Measurements from ENCODE around the gene NAALADL2.
"Not testable (repeated sequence)": the region's sequence is repeated elsewhere in the genome, so short reads cannot be mapped to it uniquely, and the experiment has no call there.

NAALADL2 gene

GRCh38 chr3:175453361-175453760 lies 594.2 kb downstream of the NAALADL2 start:
- DNase-seq = no peak

GRCh38 chr3:175456466-175456865 lies 597.3 kb downstream of the NAALADL2 start:
- no peak for DNase-seq

GRCh38 chr3:175457301-175457700 lies 598.2 kb downstream of the NAALADL2 start:
- no peak for DNase-seq

GRCh38 chr3:175460849-175461399 lies 601.8 kb downstream of the NAALADL2 start:
- DNase-seq = not testable (repeated sequence)

- DNase-seq = no peak
These were observed 605.2 kb downstream of the NAALADL2 start for GRCh38 chr3:175464362-175464761.

- no peak for DNase-seq
These were observed 610.0 kb downstream of the NAALADL2 start for GRCh38 chr3:175469124-175469523.

GRCh38 chr3:175475765-175476164 lies 616.6 kb downstream of the NAALADL2 start:
- DNase-seq = no peak

- no peak for DNase-seq
These were observed 617.4 kb downstream of the NAALADL2 start for GRCh38 chr3:175476489-175476888.

- no peak for DNase-seq
These were observed 618.6 kb downstream of the NAALADL2 start for GRCh38 chr3:175477651-175478224.

GRCh38 chr3:175478301-175478700 lies 619.2 kb downstream of the NAALADL2 start:
- DNase-seq = no peak

GRCh38 chr3:175479175-175479574 lies 620.0 kb downstream of the NAALADL2 start:
- no peak for DNase-seq

- DNase-seq = no peak
These were observed 620.7 kb downstream of the NAALADL2 start for GRCh38 chr3:175479800-175480199.

GRCh38 chr3:175484666-175485065 lies 625.5 kb downstream of the NAALADL2 start:
- DNase-seq = no peak

GRCh38 chr3:175485436-175485835 lies 626.3 kb downstream of the NAALADL2 start:
- DNase-seq = no peak

GRCh38 chr3:175486255-175486654 lies 627.1 kb downstream of the NAALADL2 start:
- no peak for DNase-seq

- DNase-seq = no peak
These were observed 630.3 kb downstream of the NAALADL2 start for GRCh38 chr3:175489406-175489805.

GRCh38 chr3:175493301-175493700 lies 634.2 kb downstream of the NAALADL2 start:
- DNase-seq = no peak

- DNase-seq = no peak
These were observed 636.2 kb downstream of the NAALADL2 start for GRCh38 chr3:175495331-175495730.

GRCh38 chr3:175502155-175502554 lies 643.0 kb downstream of the NAALADL2 start:
- DNase-seq = no peak

GRCh38 chr3:175511219-175511785 lies 652.2 kb downstream of the NAALADL2 start:
- DNase-seq = no peak

- DNase-seq = no peak
These were observed 653.6 kb downstream of the NAALADL2 start for GRCh38 chr3:175512700-175513099.

- no peak for DNase-seq
These were observed 659.3 kb downstream of the NAALADL2 start for GRCh38 chr3:175518459-175518858.

GRCh38 chr3:175521406-175521805 lies 662.3 kb downstream of the NAALADL2 start:
- DNase-seq = no peak

- DNase-seq = no peak
These were observed 667.1 kb downstream of the NAALADL2 start for GRCh38 chr3:175526191-175526590.

Measured in NCI-H1694 treated with DMSO at 0.1 percent for 48 hours (cell line).